Measurements from ENCODE around the gene OGDH. TPM values are rescaled to one million over a fixed set of nuclear protein-coding genes. Genes with fewer than 3 reads are reported as not detected.

The OGDH gene
- total and polyA plus RNA-seq, 4 donors: 10.8 to 71.2 (median 41.2) TPM

DNA sequence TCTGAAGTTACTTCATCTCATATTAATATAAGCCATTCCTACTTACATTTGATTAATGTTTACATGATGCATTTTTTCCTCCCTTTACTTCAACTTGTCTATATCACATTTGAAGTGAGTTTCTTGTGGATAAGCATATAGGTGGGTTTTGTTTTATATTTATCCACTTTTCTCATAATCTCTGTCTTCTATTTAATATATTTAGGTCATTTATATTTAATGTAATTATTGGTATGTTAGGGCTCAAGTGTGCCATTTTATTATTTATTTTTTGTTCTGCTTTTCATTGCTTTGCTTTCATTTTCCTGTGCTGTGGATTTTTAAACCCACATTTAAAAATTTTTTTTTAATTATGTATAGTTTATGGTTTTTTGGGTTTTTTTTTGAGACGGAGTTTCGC is 54.8 kb downstream of the OGDH start:
- H3K27ac ChIP-seq (ENCODE audit: low read depth in 1 of 2, low read length in 2 of 2): no peak overlapping the region
- peaks cover 0 to 7% (median 2%) of the 10 kb centered on the region in 4 donors for H3K9me3 ChIP-seq (ENCODE audit: control insufficient read depth in 4 of 4, low read length in 3 of 4)
- peaks cover 0 to 14% (median 10%) of the 10 kb centered on the region in 4 donors for H3K36me3 ChIP-seq (ENCODE audit: control insufficient read depth in 4 of 4, insufficient read depth in 3 of 4, low read depth in 1 of 4, low read length in 3 of 4)
- no peak for TF ChIP-seq HNF4A (conservative IDR thresholded peaks at IDR 0.05)
- TF ChIP-seq, protein P1, sequence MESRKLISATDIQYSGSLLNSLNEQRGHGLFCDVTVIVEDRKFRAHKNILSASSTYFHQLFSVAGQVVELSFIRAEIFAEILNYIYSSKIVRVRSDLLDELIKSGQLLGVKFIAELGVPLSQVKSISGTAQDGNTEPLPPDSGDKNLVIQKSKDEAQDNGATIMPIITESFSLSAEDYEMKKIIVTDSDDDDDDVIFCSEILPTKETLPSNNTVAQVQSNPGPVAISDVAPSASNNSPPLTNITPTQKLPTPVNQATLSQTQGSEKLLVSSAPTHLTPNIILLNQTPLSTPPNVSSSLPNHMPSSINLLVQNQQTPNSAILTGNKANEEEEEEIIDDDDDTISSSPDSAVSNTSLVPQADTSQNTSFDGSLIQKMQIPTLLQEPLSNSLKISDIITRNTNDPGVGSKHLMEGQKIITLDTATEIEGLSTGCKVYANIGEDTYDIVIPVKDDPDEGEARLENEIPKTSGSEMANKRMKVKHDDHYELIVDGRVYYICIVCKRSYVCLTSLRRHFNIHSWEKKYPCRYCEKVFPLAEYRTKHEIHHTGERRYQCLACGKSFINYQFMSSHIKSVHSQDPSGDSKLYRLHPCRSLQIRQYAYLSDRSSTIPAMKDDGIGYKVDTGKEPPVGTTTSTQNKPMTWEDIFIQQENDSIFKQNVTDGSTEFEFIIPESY (IDR thresholded peaks at IDR 0.05): no peak
- TF ChIP-seq JUND (IDR thresholded peaks at IDR 0.05): no peak
- no peak for TF ChIP-seq YY1 (IDR thresholded peaks at IDR 0.05)
- TF ChIP-seq, protein P2, sequence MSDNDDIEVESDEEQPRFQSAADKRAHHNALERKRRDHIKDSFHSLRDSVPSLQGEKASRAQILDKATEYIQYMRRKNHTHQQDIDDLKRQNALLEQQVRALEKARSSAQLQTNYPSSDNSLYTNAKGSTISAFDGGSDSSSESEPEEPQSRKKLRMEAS (IDR thresholded peaks at IDR 0.05): no peak
- no peak for TF ChIP-seq TAF1 (conservative IDR thresholded peaks at IDR 0.05)
- TF ChIP-seq, protein P3, sequence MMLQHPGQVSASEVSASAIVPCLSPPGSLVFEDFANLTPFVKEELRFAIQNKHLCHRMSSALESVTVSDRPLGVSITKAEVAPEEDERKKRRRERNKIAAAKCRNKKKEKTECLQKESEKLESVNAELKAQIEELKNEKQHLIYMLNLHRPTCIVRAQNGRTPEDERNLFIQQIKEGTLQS (IDR thresholded peaks at IDR 0.05): no peak
- TF ChIP-seq EGR1 (IDR thresholded peaks at IDR 0.05; ENCODE audit: low read depth in 2 of 2): no peak
- no peak for TF ChIP-seq RAD21 (IDR thresholded peaks at IDR 0.05)
- TF ChIP-seq FOXA2 (IDR thresholded peaks at IDR 0.05): no peak
- no peak for TF ChIP-seq GABPA (IDR thresholded peaks at IDR 0.05 in 1 of 2, conservative IDR thresholded peaks at IDR 0.05 in 1 of 2)
- DNase-seq (ENCODE audit: low spot score): no peak
- no peak overlapping the region for H3K9ac ChIP-seq (ENCODE audit: low read depth in 1 of 2, low read length in 2 of 2)
- no peaks in the 10 kb centered on the region for H3K27me3 ChIP-seq (ENCODE audit: control insufficient read depth in 4 of 4, insufficient read depth in 4 of 4, low read length in 3 of 4)
- H3K4me1 ChIP-seq (ENCODE audit: control insufficient read depth in 4 of 4, insufficient read depth in 4 of 4, low read length in 3 of 4): peaks cover 0 to 7% (median 2%) of the 10 kb centered on the region in 4 donors
- H3K4me3 ChIP-seq (ENCODE audit: low read depth in 1 of 3, low read length in 3 of 3): no peak overlapping the region
- 98% methylated on average over 2 of the region's 2 CpGs for WGBS

DNA sequence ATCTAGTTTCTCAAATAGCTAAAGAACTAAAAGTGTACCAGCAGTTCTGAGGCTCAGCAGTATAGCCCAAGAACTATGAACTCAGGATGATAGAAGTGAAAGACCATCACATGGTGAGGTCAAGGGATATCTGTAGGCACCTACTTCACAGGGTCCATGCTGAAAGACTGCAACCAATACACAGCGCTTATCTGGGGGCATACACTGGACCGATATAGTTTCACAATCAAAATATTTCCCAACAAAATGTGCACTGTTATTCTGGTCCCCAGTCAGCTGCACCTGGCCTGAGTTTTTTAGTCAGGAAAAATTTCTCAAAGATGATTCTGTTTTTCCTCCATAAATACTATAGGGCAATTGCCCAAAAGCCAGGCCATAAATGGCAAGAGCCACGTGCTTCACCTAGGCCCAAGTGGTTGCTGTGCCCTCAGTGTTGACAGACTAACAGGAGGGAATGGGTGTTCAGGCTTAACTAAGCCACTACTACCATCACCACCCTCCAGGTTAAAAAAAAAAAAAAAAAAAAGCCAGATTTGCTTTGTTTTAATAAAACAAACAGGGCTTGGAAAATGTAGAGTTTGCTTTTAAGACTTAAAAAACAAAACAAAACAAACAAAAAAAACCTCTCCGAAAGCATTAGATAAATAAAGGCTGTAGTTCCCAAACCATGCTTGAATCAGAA is 58.5 kb downstream of the OGDH start:
- H3K27me3 ChIP-seq (ENCODE audit: control insufficient read depth in 4 of 4, insufficient read depth in 4 of 4, low read length in 3 of 4): no peaks in the 10 kb centered on the region
- 54% methylated on average over 4 of the region's 4 CpGs for WGBS
- H3K36me3 ChIP-seq (ENCODE audit: control insufficient read depth in 4 of 4, insufficient read depth in 3 of 4, low read depth in 1 of 4, low read length in 3 of 4): peaks cover 2 to 17% (median 8%) of the 10 kb centered on the region in 4 donors
- no peak overlapping the region for H3K9ac ChIP-seq (ENCODE audit: low read depth in 1 of 2, low read length in 2 of 2)
- H3K27ac ChIP-seq (ENCODE audit: low read depth in 1 of 2, low read length in 2 of 2): no peak overlapping the region
- H3K4me1 ChIP-seq (ENCODE audit: control insufficient read depth in 4 of 4, insufficient read depth in 4 of 4, low read length in 3 of 4): peaks cover 0 to 7% (median 2%) of the 10 kb centered on the region in 4 donors
- no peak overlapping the region for H3K4me3 ChIP-seq (ENCODE audit: low read depth in 1 of 3, low read length in 3 of 3)
- peaks cover 0 to 1% (median 0%) of the 10 kb centered on the region in 4 donors for H3K9me3 ChIP-seq (ENCODE audit: control insufficient read depth in 4 of 4, low read length in 3 of 4)
- no peak for DNase-seq (ENCODE audit: low spot score)
- TF ChIP-seq YY1 (IDR thresholded peaks at IDR 0.05) (no peak), FOXA1 (IDR thresholded peaks at IDR 0.05) (no peak), HNF4A (conservative IDR thresholded peaks at IDR 0.05) (peak; percentile 29 to 61), SP1 (IDR thresholded peaks at IDR 0.05) (no peak), RXRA (IDR thresholded peaks at IDR 0.05) (peak in 1 of 2 donors; percentile 62), EGR1 (IDR thresholded peaks at IDR 0.05; ENCODE audit: low read depth in 2 of 2) (no peak), FOXA2 (IDR thresholded peaks at IDR 0.05) (no peak), NR2F2 (IDR thresholded peaks at IDR 0.05) (no peak), GABPA (IDR thresholded peaks at IDR 0.05 in 1 of 2, conservative IDR thresholded peaks at IDR 0.05 in 1 of 2) (no peak), HNF4G (IDR thresholded peaks at IDR 0.05) (no peak), JUND (IDR thresholded peaks at IDR 0.05) (no peak), RAD21 (IDR thresholded peaks at IDR 0.05) (peak; percentile 9)
- TF ChIP-seq, protein P4, sequence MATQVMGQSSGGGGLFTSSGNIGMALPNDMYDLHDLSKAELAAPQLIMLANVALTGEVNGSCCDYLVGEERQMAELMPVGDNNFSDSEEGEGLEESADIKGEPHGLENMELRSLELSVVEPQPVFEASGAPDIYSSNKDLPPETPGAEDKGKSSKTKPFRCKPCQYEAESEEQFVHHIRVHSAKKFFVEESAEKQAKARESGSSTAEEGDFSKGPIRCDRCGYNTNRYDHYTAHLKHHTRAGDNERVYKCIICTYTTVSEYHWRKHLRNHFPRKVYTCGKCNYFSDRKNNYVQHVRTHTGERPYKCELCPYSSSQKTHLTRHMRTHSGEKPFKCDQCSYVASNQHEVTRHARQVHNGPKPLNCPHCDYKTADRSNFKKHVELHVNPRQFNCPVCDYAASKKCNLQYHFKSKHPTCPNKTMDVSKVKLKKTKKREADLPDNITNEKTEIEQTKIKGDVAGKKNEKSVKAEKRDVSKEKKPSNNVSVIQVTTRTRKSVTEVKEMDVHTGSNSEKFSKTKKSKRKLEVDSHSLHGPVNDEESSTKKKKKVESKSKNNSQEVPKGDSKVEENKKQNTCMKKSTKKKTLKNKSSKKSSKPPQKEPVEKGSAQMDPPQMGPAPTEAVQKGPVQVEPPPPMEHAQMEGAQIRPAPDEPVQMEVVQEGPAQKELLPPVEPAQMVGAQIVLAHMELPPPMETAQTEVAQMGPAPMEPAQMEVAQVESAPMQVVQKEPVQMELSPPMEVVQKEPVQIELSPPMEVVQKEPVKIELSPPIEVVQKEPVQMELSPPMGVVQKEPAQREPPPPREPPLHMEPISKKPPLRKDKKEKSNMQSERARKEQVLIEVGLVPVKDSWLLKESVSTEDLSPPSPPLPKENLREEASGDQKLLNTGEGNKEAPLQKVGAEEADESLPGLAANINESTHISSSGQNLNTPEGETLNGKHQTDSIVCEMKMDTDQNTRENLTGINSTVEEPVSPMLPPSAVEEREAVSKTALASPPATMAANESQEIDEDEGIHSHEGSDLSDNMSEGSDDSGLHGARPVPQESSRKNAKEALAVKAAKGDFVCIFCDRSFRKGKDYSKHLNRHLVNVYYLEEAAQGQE (IDR thresholded peaks at IDR 0.05): no peak
- TF ChIP-seq, protein P5, sequence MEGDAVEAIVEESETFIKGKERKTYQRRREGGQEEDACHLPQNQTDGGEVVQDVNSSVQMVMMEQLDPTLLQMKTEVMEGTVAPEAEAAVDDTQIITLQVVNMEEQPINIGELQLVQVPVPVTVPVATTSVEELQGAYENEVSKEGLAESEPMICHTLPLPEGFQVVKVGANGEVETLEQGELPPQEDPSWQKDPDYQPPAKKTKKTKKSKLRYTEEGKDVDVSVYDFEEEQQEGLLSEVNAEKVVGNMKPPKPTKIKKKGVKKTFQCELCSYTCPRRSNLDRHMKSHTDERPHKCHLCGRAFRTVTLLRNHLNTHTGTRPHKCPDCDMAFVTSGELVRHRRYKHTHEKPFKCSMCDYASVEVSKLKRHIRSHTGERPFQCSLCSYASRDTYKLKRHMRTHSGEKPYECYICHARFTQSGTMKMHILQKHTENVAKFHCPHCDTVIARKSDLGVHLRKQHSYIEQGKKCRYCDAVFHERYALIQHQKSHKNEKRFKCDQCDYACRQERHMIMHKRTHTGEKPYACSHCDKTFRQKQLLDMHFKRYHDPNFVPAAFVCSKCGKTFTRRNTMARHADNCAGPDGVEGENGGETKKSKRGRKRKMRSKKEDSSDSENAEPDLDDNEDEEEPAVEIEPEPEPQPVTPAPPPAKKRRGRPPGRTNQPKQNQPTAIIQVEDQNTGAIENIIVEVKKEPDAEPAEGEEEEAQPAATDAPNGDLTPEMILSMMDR (IDR thresholded peaks at IDR 0.05; ENCODE audit: low read depth, low read length, missing input control): no peak
- TF ChIP-seq, protein P1 (IDR thresholded peaks at IDR 0.05): no peak
- TF ChIP-seq, protein P3 (IDR thresholded peaks at IDR 0.05): no peak
